Hematopoietic multipotent progenitor cell treated with erythropoietin and hydrocortisone succinate and interleukin-3 and kit ligand, for 4 days (in vitro differentiated cells): Measurements from ENCODE around the gene KAZN.

Source experiments
- DNase-seq: peaks from one replicate; pipeline ENCODE4 v3.0.0-alpha.2; 2015

The KAZN gene

DNA sequence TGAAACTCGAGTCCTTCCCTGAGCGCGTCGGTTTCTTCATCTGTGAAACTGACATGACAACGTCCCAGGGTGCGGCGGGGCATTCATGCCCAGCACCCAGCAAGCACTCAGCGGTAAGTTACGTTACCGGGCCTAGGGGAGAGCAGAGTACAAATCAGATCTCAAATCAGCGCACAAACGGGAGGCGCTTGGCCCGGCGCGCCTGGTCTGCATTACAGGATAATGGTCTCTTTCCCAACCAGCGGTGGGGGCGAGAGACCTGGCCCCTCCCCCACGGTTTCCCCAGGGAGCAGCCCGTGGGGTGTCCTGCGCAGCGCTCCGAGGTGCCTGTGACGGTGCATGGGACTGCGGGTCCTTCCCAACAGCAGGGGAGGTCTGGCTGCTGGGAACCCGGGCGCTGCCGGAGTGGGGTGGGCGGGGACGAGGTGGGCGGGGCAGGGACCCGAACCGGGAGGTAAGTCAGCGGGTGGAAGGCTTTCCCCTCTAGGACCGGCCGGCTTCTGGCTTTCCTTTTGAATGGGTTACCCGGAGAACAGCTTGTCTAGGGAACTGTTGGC is 556.1 kb downstream of the KAZN start:
- DNase-seq = peak; percentile 40

- no peak for DNase-seq
Measured at GRCh38 chr1:15155191-15155590, 556.7 kb downstream of the KAZN start.

DNA sequence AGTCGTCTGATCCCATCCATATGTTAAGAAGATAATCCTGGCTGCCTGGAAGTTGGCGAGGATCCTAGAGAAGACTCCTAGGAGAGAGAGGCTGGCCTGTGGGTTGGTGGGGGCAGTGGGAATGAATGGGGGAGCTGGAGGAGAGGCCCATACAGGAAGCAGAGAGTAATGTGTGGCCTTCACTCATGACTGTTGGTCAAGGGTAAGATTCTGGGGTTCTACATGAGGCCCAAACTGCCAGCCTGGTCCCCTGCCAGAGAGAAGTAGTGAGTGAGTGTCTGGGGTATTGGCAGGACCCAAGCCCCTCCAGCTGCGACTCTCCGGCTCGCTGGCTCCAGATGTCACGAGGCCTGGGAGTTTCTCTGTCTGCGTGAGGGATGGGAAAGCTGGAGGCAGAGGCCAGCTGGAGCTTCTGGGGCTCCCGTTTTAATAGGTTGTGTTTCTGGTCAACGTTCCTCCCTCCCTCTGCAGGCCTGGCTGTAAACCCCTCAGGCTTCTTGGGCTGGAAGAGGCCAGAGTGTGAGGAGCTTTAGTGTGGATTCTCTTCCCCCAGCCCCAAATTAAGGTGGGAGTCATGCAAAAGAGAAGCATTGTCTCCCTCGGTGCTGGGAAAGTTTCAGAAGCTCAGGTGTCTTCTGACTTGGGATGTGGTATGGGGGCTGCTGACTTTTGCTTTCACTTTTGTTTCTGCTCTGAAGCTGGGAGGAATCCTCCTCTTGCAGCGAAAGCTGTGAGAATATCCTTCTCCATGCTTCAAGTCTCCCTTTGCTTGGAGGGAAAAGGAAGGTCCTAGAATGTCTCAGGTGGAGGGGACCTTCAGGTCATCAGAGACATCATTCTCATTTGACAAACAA is 557.6 kb downstream of the KAZN start:
- DNase-seq = no peak

- DNase-seq = no peak
Measured at GRCh38 chr1:15156807-15157380, 558.4 kb downstream of the KAZN start.

DNA sequence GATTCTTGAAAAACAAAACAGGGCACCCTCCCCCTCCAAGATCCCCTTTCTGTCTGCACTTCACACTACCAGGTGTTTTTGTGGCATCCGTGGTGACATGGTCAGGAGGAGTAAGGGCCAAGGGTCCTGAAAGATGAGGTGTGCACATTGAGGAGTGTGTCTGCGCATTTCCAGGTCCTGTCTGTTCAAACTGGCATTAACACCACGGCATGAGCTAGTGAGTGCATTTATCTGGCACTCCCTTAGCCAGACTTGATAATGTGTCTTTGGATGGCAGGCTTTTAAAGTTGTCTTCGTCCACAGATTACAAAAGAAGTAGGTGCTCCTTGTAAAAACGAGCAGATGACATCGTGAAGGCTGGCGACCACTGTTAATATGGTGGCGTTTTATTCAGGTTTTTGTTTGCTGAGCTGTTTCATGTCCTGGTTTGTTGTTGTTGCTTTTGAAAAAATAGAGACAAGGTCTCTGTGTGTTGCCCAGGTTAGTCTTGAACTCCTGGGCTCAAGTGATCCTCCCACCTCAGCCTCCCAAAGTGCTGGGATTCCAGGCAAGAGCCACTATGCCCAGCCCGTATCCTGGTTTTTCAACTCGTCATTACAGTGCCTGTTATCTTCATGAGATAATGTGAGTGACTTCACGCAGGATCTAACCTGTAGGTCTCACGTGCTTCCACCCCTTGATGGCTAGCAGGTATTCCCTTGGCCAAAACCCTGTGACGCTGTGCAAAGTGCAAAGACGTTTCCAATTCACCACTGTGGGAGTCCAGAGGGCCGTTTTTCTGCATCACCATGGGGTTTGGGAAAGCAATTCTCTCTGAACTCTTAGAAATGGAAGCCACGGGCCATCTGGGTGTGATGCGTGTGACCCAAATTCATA is 559.3 kb downstream of the KAZN start:
- no peak for DNase-seq

- no peak for DNase-seq
Measured at GRCh38 chr1:15158506-15159165, 560.2 kb downstream of the KAZN start.

DNA sequence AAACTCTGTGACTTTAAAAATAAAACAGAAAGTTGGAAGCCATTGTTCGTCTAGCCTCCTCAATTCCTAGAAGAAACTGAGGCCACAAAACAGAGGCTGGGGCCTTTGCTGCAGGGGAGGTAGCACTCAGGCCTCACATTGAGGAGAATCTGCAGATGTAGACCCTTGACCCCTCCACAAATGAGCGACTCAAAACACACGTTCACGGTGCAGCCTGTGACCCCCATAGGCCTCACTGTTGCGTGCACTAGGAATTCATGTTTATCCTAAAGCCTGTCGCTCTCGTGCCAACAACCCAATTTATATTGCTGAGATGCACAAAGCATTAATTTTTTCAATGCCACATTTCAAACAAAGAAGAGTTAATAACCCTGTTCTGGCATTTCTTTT is 560.7 kb downstream of the KAZN start:
- DNase-seq = no peak

- no peak for DNase-seq
Measured at GRCh38 chr1:15160626-15161025, 562.1 kb downstream of the KAZN start.

DNA sequence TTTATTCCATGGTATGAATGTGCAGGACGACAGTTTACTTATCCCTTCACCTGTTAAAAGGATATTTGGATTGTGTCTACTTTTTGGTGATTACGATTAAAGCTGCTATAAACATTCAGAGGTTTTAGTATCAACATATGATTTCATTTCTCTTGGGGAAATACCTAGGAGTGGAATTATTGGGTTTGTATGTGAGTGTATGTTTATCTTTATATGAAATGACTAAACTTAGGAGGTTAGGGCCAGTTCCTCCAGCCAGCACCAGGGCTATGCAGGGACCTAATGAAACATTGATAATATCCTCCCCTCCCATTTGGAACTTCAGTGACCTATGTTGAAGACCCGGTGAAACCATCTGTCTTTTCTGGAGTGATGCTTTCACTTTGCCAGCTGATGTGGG is 568.9 kb downstream of the KAZN start:
- no peak for DNase-seq
